HepG2 (cell line): Measurements from ENCODE around the gene NR4A2. TPM values are rescaled to one million over a fixed set of nuclear protein-coding genes. Genes with fewer than 3 reads are reported as not detected.
A peak's percentile ranks its signal among the peaks of the same experiment; 100 is the strongest.

Experiments
- ATAC-seq: fragments of 200-7000 bp; cut with Tn5 transposase; 3 replicates; pipeline ENCODE4 v1.9.1; 2020; ENCODE audit warnings: mild to moderate bottlenecking, moderate library complexity
- BruUV-seq: library from RNA; stranded (reverse); fragments of 400-500 nt; replicated peaks from 2 replicates; lab custom pipeline; 2021; lab: Mats Ljungman, UMichigan
- CTCF ChIA-PET: fragments of 300-600 bp; formaldehyde crosslinking; extraction: SDS; loops from one replicate; lab custom pipeline; 2021; ENCODE audit warnings: low total read pairs, inconsistent platforms, low intra/inter-chr PET ratio; lab: Yijun Ruan, JAX
- POLR2A ChIA-PET: fragments of 350-600 bp; sonication (Branson Sonifier 250); formaldehyde crosslinking; loops from one replicate; lab custom pipeline; 2020; ENCODE audit warnings: antibody characterized with exemption, inconsistent platforms; lab: Yijun Ruan, JAX
- DNase-seq: peaks from one replicate; pipeline ENCODE4 v3.0.0-alpha.2; 2015; ENCODE audit warnings: low spot score
- FAIRE-seq: peaks from 3 replicates; lab custom pipeline; 2011; peaks lifted over from hg19 to GRCh38; lab: Jason Lieb, UNC
- H2AFZ ChIP-seq: one replicate; pipeline ENCODE4 v1.6.1; 2011; ENCODE audit warnings: low read length, inconsistent platforms
- H3K27ac ChIP-seq: fragments of 300-600 bp; 3 replicates; pipeline ENCODE4 v1.8.0; 2011; ENCODE audit warnings: mixed run types, mild to moderate bottlenecking, mixed read lengths, low read length, inconsistent platforms; ENCODE audit not compliant: insufficient read depth; ENCODE audit errors: extremely low read length
- H3K27me3 ChIP-seq, 2 experiments: fragments of 200-600 bp in 1 of 2; 2 replicates in 1 of 2; 3 replicates in 1 of 2; pipeline versions ENCODE4 v1.6.0 to v1.8.0; 2011; ENCODE audit warnings: low read length in 2 of 2, mild to moderate bottlenecking in 2 of 2, moderate library complexity in 2 of 2, inconsistent platforms in 1 of 2; ENCODE audit not compliant: insufficient read depth in 2 of 2, control insufficient read depth in 1 of 2
- H3K36me3 ChIP-seq, 2 experiments: fragments of 200-600 bp in 1 of 2; replicated peaks in 1 of 2; 2 replicates in 1 of 2; 3 replicates in 1 of 2; pipeline versions ENCODE4 v1.5.1 to v1.8.0; 2011; ENCODE audit warnings: low read length in 2 of 2, inconsistent platforms in 1 of 2; ENCODE audit not compliant: insufficient read depth in 2 of 2, control insufficient read depth in 1 of 2
- H3K4me1 ChIP-seq: 2 replicates; pipeline ENCODE4 v1.5.1; 2012; ENCODE audit warnings: low read length, inconsistent platforms; ENCODE audit not compliant: insufficient read depth
- H3K4me2 ChIP-seq: 2 replicates; pipeline ENCODE4 v1.6.0; 2011; ENCODE audit warnings: low read depth, low read length, inconsistent platforms
- H3K4me3 ChIP-seq, 3 experiments: fragments of 200-600 bp in 1 of 3; sonication (generic), shearing (Covaris generic) in 1 of 3; replicated peaks in 1 of 3; 2 replicates each; pipeline ENCODE4 v1.5.1; 2011 to 2016; ENCODE audit warnings: low read length in 3 of 3, inconsistent platforms in 2 of 3, low read depth in 2 of 3, mild to moderate bottlenecking in 2 of 3, control low read depth in 1 of 3, mixed read lengths in 1 of 3; ENCODE audit not compliant: insufficient read depth in 1 of 3
- H3K79me2 ChIP-seq: one replicate; pipeline ENCODE4 v1.6.1; 2011; ENCODE audit warnings: low read length, inconsistent platforms; ENCODE audit not compliant: insufficient read depth
- H3K9ac ChIP-seq: 2 replicates; pipeline ENCODE4 v1.6.0; 2011; ENCODE audit warnings: mild to moderate bottlenecking, low read depth, low read length, inconsistent platforms; ENCODE audit not compliant: insufficient read depth
- H3K9me3 ChIP-seq: 2 replicates; pipeline ENCODE4 v1.5.1; 2012; ENCODE audit warnings: mild to moderate bottlenecking, low read length
- H4K20me1 ChIP-seq: 2 replicates; pipeline ENCODE4 v1.6.0; 2011; ENCODE audit warnings: inconsistent platforms, mild to moderate bottlenecking, low read length, moderate library complexity; ENCODE audit not compliant: insufficient read depth
- CEBPB ChIP-seq: IDR thresholded peaks from 2 replicates; pipeline ENCODE4 v1.6.1; 2011; ENCODE audit warnings: low read depth, low read length, improper control_type of control experiment, borderline replicate concordance
- ZSCAN31 ChIP-seq: sonication (generic); formaldehyde crosslinking; IDR thresholded peaks from 2 replicates; pipeline ENCODE4 v1.5.0; 2020; ENCODE audit warnings: low read depth, mild to moderate bottlenecking, missing genetic modification reagents
- WGBS: methylation state at CpG from one replicate; pipeline ENCODE4 v1.1.6; 2017; ENCODE audit warnings: low lambda C conversion rate; 5-methylcytosine and 5-hydroxymethylcytosine counted together
- in situ Hi-C: cut with HindIII; loops from 2 replicates; pipeline ENCODE4 v1.10.0; 2017; ENCODE audit warnings: low pct_unique_long_range_greater_than_20kb; ENCODE audit not compliant: extremely low pct_ligation_motif_present
- intact Hi-C: fragments of 100-400 bp; cut with micrococcal nuclease; formaldehyde crosslinking; loops from one replicate; pipeline ENCODE4 v1.10.0; 2022; ENCODE audit not compliant: unreplicated experiment
- polyA plus RNA-seq, 8 experiments: library from polyadenylated mRNA; depleted of rRNA in 3 of 8; stranded (reverse) in 7 of 8; unstranded in 1 of 8; fragments of >200 nt; fragmentation: Illumina TruSeq in 4 of 8; extraction: Trizol in 4 of 8; gene quantifications; 2 replicates each; pipeline versions ENCODE4 v1.2.1 to v1.2.3, GENCODE V29; 2011 to 2016; ENCODE audit warnings: low read depth in 4 of 8, missing spikeins in 1 of 8, mixed read lengths in 1 of 8; ENCODE audit not compliant: insufficient read depth in 1 of 8
- total RNA-seq, 5 experiments: library from RNA; depleted of rRNA; stranded (reverse); fragments of >200 nt; fragmentation: Illumina TruSeq; extraction: Trizol; gene quantifications; 2 replicates each; pipeline ENCODE4 v1.2.3, GENCODE V29; 2016; ENCODE audit warnings: low read depth in 1 of 5
- TF ChIP-seq, protein P1 (sequence below): IDR thresholded peaks from 2 replicates; pipeline ENCODE4 v1.6.1; 2012; ENCODE audit warnings: low read length, improper control_type of control experiment
- TF ChIP-seq, protein P2 (sequence below): sonication (generic); formaldehyde crosslinking; IDR thresholded peaks from 2 replicates; pipeline ENCODE4 v1.9.0; 2021; ENCODE audit warnings: missing genetic modification reagents, borderline replicate concordance

Gene NR4A2
- total and polyA plus RNA-seq, 2 of the 13 experiments (the other 11 are each of a cell fraction or from before 2014, with no cell fraction given) = not detected

DNA sequence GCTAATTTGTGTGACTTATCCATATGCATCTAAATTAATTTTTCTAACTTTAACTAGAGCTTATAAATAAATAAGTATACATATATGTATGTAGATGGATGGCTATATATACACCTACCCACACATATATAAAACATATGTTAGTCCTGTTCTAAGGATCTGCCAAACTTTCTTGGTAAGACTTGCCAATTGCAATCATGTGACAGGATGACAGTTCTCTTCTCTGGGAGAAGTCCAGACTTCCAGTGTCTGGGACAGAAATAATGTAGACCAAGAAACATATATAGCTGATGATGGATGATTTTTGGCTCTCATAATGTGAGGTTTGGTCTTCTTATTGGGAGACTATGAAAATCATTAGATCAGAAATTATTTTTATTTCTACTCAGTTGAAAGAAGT lies 30.6 kb upstream of the NR4A2 start:
- Histone ChIP-seq H3K4me3 (no peak overlapping the region), H3K9ac (no peak overlapping the region), H3K4me1 (no peaks in the 10 kb centered on the region), H3K79me2 (no peaks in the 10 kb centered on the region), H3K9me3 (no peaks in the 10 kb centered on the region), H3K27ac (no peak overlapping the region), H3K27me3 (no peaks in the 10 kb centered on the region), H4K20me1 (no peaks in the 10 kb centered on the region), H2AFZ (no peak overlapping the region), H3K4me2 (no peak overlapping the region), H3K36me3 (no peaks in the 10 kb centered on the region)
- in situ Hi-C loops (no loop called here), intact Hi-C loops (no loop called here)
- no peak for DNase-seq
- no TSS peak for BruUV-seq
- CTCF ChIA-PET = no interaction called here
- ATAC-seq = no peak
- no peak for FAIRE-seq
- POLR2A ChIA-PET = no interaction called here
- TF ChIP-seq ZSCAN31 = no peak
- TF ChIP-seq, protein P1, sequence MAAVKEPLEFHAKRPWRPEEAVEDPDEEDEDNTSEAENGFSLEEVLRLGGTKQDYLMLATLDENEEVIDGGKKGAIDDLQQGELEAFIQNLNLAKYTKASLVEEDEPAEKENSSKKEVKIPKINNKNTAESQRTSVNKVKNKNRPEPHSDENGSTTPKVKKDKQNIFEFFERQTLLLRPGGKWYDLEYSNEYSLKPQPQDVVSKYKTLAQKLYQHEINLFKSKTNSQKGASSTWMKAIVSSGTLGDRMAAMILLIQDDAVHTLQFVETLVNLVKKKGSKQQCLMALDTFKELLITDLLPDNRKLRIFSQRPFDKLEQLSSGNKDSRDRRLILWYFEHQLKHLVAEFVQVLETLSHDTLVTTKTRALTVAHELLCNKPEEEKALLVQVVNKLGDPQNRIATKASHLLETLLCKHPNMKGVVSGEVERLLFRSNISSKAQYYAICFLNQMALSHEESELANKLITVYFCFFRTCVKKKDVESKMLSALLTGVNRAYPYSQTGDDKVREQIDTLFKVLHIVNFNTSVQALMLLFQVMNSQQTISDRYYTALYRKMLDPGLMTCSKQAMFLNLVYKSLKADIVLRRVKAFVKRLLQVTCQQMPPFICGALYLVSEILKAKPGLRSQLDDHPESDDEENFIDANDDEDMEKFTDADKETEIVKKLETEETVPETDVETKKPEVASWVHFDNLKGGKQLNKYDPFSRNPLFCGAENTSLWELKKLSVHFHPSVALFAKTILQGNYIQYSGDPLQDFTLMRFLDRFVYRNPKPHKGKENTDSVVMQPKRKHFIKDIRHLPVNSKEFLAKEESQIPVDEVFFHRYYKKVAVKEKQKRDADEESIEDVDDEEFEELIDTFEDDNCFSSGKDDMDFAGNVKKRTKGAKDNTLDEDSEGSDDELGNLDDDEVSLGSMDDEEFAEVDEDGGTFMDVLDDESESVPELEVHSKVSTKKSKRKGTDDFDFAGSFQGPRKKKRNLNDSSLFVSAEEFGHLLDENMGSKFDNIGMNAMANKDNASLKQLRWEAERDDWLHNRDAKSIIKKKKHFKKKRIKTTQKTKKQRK = no peak

DNA sequence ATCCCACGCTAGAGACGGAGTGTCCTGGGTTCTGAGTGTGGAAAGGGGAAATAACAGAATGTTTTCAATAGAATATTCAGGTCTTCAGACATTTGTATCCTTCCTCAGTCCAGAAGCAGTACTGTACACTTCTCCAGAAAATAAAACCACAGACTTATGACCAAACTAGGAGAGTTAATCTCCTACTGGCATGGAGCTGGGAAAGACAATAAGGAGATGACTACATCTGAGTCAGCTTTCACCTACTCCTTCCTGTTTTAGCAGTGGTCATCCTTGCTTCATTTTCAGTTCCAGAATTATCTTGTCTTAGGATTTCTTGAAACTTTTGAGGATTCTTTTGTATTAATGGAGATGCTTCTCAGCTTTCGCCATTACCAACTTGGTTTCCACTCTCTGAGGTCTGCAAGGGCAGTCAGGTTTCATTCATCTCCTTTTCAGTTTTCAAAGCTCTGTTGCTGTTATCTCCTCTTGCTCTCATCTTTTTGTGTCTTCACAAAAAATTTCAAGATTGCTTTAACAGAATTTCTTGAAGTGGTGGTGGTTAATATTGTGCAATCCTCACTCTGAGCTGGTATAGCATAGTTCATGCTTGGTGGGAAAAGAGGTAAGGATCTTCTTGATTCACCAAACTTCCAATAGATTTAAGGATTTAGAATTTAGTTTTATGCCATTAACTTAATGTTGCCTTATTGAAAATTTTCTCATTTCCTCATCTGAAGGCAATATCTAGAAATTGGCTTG lies 23.7 kb upstream of the NR4A2 start:
- TF ChIP-seq, protein P2, sequence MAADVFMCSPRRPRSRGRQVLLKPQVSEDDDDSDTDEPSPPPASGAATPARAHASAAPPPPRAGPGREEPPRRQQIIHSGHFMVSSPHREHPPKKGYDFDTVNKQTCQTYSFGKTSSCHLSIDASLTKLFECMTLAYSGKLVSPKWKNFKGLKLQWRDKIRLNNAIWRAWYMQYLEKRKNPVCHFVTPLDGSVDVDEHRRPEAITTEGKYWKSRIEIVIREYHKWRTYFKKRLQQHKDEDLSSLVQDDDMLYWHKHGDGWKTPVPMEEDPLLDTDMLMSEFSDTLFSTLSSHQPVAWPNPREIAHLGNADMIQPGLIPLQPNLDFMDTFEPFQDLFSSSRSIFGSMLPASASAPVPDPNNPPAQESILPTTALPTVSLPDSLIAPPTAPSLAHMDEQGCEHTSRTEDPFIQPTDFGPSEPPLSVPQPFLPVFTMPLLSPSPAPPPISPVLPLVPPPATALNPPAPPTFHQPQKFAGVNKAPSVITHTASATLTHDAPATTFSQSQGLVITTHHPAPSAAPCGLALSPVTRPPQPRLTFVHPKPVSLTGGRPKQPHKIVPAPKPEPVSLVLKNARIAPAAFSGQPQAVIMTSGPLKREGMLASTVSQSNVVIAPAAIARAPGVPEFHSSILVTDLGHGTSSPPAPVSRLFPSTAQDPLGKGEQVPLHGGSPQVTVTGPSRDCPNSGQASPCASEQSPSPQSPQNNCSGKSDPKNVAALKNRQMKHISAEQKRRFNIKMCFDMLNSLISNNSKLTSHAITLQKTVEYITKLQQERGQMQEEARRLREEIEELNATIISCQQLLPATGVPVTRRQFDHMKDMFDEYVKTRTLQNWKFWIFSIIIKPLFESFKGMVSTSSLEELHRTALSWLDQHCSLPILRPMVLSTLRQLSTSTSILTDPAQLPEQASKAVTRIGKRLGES = no peak
- TF ChIP-seq CEBPB = peak; percentile 78
- no peaks in the 10 kb centered on the region for H3K79me2 ChIP-seq
- H3K4me3 ChIP-seq = no peak overlapping the region
- DNase-seq (no peak), ATAC-seq (no peak), FAIRE-seq (no peak)
- H3K4me2 ChIP-seq = no peak overlapping the region
- no peaks in the 10 kb centered on the region for H3K36me3 ChIP-seq
- no peak overlapping the region for H3K27ac ChIP-seq
- no peaks in the 10 kb centered on the region; a peak in 1 of 5 replicates for H3K27me3 ChIP-seq
- H4K20me1 ChIP-seq = no peaks in the 10 kb centered on the region
- intact Hi-C loops = no loop called here
- CTCF ChIA-PET = no interaction called here
- no peaks in the 10 kb centered on the region for H3K9me3 ChIP-seq
- H2AFZ ChIP-seq = no peak overlapping the region
- POLR2A ChIA-PET = no interaction called here
- in situ Hi-C loops = no loop called here
- WGBS = 17% methylated on average over 3 of the region's 3 CpGs
- no peaks in the 10 kb centered on the region for H3K4me1 ChIP-seq
- no peak overlapping the region for H3K9ac ChIP-seq
- BruUV-seq = no TSS peak
